Panc1 (cell line): ENCODE data around the gene PCDHGC3. TPM values are rescaled to one million over a fixed set of nuclear protein-coding genes. Genes with fewer than 3 reads are reported as not detected.

Experiments
- ATAC-seq: fragments of 200-7000 bp; cut with Tn5 transposase; 2 replicates; pipeline ENCODE4 v1.9.1; 2020; ENCODE audit warnings: mild to moderate bottlenecking, moderate library complexity
- BruUV-seq: library from RNA; stranded (reverse); fragments of 400-500 nt; replicated peaks from 2 replicates; lab custom pipeline; 2021; lab: Mats Ljungman, UMichigan
- CTCF ChIA-PET: fragments of 300-600 bp; sonication (Branson Sonifier 250); formaldehyde crosslinking; loops from one replicate; lab custom pipeline; 2022; ENCODE audit warnings: antibody characterized with exemption; lab: Charles Lee
- POLR2A ChIA-PET: fragments of 300-600 bp; sonication (Branson Sonifier 250); formaldehyde crosslinking; loops from one replicate; lab custom pipeline; 2022; ENCODE audit warnings: antibody characterized with exemption; lab: Charles Lee
- DNase-seq: peaks from one replicate; pipeline ENCODE4 v3.0.0-alpha.2; 2010; ENCODE audit warnings: low read depth, low spot score
- H3K27ac ChIP-seq: 2 replicates; pipeline ENCODE4 v1.5.1; 2011; ENCODE audit warnings: mild to moderate bottlenecking, low read length, inconsistent platforms
- H3K27me3 ChIP-seq: fragments of 200-500 bp; sonication (Bioruptor generic); 2 replicates; pipeline ENCODE4 v1.6.0; 2014; ENCODE audit warnings: low read length, inconsistent platforms; ENCODE audit not compliant: control insufficient read depth, insufficient read depth
- H3K36me3 ChIP-seq: fragments of 200-500 bp; sonication (Bioruptor generic); 2 replicates; pipeline ENCODE4 v1.5.1; 2014; ENCODE audit warnings: inconsistent platforms, mild to moderate bottlenecking, low read length, moderate library complexity; ENCODE audit not compliant: control insufficient read depth, insufficient read depth
- H3K4me1 ChIP-seq: 2 replicates; pipeline ENCODE4 v1.5.1; 2011; ENCODE audit warnings: inconsistent platforms, mild to moderate bottlenecking, low read length, moderate library complexity; ENCODE audit not compliant: control insufficient read depth, insufficient read depth
- H3K4me3 ChIP-seq, 2 experiments: 2 replicates each; pipeline ENCODE4 v1.5.1; 2011 to 2012; ENCODE audit warnings: low read depth in 2 of 2, low read length in 2 of 2, mild to moderate bottlenecking in 2 of 2, inconsistent platforms in 1 of 2, moderate library complexity in 1 of 2
- H3K9me3 ChIP-seq: fragments of 200-500 bp; sonication (Bioruptor generic); 2 replicates; pipeline ENCODE4 v1.5.1; 2014; ENCODE audit warnings: low read depth, mild to moderate bottlenecking, inconsistent platforms, low read length, moderate library complexity; ENCODE audit not compliant: control insufficient read depth, insufficient read depth
- CTCF ChIP-seq: fragments of 450-650 bp; IDR thresholded peaks from 2 replicates; pipeline ENCODE4 v1.5.1; 2017; ENCODE audit warnings: mild to moderate bottlenecking
- POLR2AphosphoS5 ChIP-seq: IDR thresholded peaks from 2 replicates; pipeline ENCODE4 v1.6.1; 2012; ENCODE audit warnings: mild to moderate bottlenecking, low read depth, low read length, moderate library complexity
- SIN3A ChIP-seq: IDR thresholded peaks from 2 replicates; pipeline ENCODE4 v1.6.1; 2012; ENCODE audit warnings: low read depth, mild to moderate bottlenecking, low read length, moderate library complexity, borderline replicate concordance; ENCODE audit not compliant: insufficient read depth
- TCF7L2 ChIP-seq: IDR thresholded peaks from 2 replicates; pipeline ENCODE4 v1.6.1; 2011; ENCODE audit warnings: mild to moderate bottlenecking, low read depth, low read length, inconsistent platforms
- in situ Hi-C: cut with HindIII; loops from 2 replicates; pipeline ENCODE4 v1.10.0; 2016; ENCODE audit warnings: low sequenced_read_pairs, low pct_unique_long_range_greater_than_20kb
- intact Hi-C: fragments of 100-400 bp; cut with micrococcal nuclease; formaldehyde crosslinking; loops from one replicate; pipeline ENCODE4 v1.10.0; 2022; ENCODE audit not compliant: unreplicated experiment
- total RNA-seq: library from RNA; stranded (reverse); gene quantifications from one replicate; pipeline ENCODE4 v1.2.1, GENCODE V29; 2021; ENCODE audit not compliant: unreplicated experiment
- TF ChIP-seq, protein P1 (sequence below), 2 experiments: IDR thresholded peaks; 2 replicates each; pipeline ENCODE4 v1.6.1; 2011 to 2012; ENCODE audit warnings: low read depth in 2 of 2, control low read depth in 1 of 2, low read length in 1 of 2, mild to moderate bottlenecking in 1 of 2, moderate library complexity in 1 of 2; ENCODE audit not compliant: insufficient read depth in 1 of 2

Gene PCDHGC3
- total RNA-seq, 1 experiment from 2014 or later = 54.1 TPM

DNA sequence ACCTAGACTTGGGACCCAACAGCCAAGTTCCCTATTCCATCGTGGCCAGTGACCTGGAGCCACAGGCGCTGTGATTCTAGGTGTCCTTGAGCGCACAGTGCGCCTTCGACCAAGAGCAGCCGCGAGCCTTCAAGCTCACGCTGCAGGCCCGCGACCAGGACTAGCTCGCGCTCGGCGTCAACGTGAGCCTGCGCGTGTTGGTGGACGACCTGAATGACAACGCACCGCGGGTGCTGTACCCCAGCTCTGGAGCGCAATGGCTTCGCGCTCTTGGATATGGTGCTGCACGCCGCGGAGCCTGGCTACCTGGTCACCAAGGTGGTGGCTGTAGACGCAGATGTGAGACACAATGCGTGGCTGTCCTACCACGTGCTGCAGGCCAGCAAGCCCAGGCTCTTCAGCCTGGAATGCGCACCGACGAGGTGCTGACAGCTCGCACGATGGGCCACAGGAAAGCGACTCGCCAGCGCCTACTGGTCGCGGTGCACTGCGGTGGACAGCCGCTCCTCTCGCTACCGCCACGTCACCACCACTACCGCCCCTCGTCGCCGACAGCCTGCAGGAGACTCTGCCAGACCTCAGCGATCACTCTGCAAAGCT lies 34.1 kb upstream of the PCDHGC3 start:
- Histone ChIP-seq H3K9me3 (no peaks in the 10 kb centered on the region), H3K27ac (no peak overlapping the region), H3K4me1 (no peaks in the 10 kb centered on the region), H3K4me3 (no peak overlapping the region), H3K27me3 (no peaks in the 10 kb centered on the region), H3K36me3 (no peaks in the 10 kb centered on the region)
- no peak for ATAC-seq
- TF ChIP-seq TCF7L2 = no peak
- TF ChIP-seq POLR2AphosphoS5 = no peak
- TF ChIP-seq, protein P1, sequence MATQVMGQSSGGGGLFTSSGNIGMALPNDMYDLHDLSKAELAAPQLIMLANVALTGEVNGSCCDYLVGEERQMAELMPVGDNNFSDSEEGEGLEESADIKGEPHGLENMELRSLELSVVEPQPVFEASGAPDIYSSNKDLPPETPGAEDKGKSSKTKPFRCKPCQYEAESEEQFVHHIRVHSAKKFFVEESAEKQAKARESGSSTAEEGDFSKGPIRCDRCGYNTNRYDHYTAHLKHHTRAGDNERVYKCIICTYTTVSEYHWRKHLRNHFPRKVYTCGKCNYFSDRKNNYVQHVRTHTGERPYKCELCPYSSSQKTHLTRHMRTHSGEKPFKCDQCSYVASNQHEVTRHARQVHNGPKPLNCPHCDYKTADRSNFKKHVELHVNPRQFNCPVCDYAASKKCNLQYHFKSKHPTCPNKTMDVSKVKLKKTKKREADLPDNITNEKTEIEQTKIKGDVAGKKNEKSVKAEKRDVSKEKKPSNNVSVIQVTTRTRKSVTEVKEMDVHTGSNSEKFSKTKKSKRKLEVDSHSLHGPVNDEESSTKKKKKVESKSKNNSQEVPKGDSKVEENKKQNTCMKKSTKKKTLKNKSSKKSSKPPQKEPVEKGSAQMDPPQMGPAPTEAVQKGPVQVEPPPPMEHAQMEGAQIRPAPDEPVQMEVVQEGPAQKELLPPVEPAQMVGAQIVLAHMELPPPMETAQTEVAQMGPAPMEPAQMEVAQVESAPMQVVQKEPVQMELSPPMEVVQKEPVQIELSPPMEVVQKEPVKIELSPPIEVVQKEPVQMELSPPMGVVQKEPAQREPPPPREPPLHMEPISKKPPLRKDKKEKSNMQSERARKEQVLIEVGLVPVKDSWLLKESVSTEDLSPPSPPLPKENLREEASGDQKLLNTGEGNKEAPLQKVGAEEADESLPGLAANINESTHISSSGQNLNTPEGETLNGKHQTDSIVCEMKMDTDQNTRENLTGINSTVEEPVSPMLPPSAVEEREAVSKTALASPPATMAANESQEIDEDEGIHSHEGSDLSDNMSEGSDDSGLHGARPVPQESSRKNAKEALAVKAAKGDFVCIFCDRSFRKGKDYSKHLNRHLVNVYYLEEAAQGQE (IDR thresholded peaks at IDR 0.05; ENCODE audit: insufficient read depth in 1 of 2, low read depth in 2 of 2, low read length in 1 of 2) = no peak
- no peak for TF ChIP-seq CTCF
- TF ChIP-seq SIN3A = no peak
- ChIA-PET CTCF (no interaction called here), POLR2A (no interaction called here)
- DNase-seq = no peak
- intact Hi-C loops (no loop called here), in situ Hi-C loops (no loop called here)
- no TSS peak for BruUV-seq

- intact Hi-C loops (no loop called here), in situ Hi-C loops (no loop called here)
- ChIA-PET POLR2A (no interaction called here), CTCF (interaction anchor here (0.6 to 0.7 kb wide), 3 partner anchors 26 to 141 kb away, joined by 3 to 4 read pairs (median 4); no protein-coding TSS in a partner anchor)
- DNase-seq (no peak), ATAC-seq (no peak)
- Histone ChIP-seq H3K36me3 (no peaks in the 10 kb centered on the region), H3K27ac (no peak overlapping the region), H3K4me3 (no peak overlapping the region), H3K27me3 (no peaks in the 10 kb centered on the region), H3K9me3 (no peaks in the 10 kb centered on the region), H3K4me1 (no peaks in the 10 kb centered on the region)
- TF ChIP-seq, protein P1 (IDR thresholded peaks at IDR 0.05; ENCODE audit: insufficient read depth in 1 of 2, low read depth in 2 of 2, low read length in 1 of 2) = no peak
- no peak for TF ChIP-seq CTCF
- TF ChIP-seq SIN3A = no peak
- no peak for TF ChIP-seq POLR2AphosphoS5
- no peak for TF ChIP-seq TCF7L2
- no TSS peak for BruUV-seq
Measured at GRCh38 chr5:141465351-141465750, 10.4 kb upstream of the PCDHGC3 start.
